NCI-H748 (cell line): ENCODE measurements around the gene TCEAL1.
A peak's percentile ranks its signal among the peaks of the same experiment; 100 is the strongest.
"Not testable (repeated sequence)": the region's sequence is repeated elsewhere in the genome, so short reads cannot be mapped to it uniquely, and the experiment has no call there.

Experiments used
- DNase-seq: peaks from one replicate; lab custom pipeline; 2025; ENCODE audit not compliant: unreplicated experiment; lab: John Stamatoyannopoulos, UW

TCEAL1 gene

DNA sequence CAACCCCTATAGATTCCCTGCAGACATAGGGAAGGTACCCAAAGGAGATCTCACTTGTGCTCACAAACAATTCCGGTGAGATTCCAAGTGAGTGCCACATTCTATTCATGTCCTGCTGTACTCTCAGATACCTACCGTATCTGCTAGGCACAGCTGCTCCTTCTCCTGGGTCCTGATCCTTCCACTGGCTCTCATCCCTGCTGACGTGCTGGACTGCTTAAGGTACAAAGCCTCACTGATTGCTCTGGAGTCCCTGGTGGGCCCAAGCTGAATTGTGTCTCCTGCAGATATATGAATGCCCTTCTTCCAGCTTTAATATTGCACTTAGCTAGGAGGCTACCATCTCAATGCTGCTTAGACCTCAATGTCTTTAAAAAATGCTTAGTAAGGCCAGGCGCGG is 2.4 kb downstream of the TCEAL1 start:
- no peak for DNase-seq

DNA sequence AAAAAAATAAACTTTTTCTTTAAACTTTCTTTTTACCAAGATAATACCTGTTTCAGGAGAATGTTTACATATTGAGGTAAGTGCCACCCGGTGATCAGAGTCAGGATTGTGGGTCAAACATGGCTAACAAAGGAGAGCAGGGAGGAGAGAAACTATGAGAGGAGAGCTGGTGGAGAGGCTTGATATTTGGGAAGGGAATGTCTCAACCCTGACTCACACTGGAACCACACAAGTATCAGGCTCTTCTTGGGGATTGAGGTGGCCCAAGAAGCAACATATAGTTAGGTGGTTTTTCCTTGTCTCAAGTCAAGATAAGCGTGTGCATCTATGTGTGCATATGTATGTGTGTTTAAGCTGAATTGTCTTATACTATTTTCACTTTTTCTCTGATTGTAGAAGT is 6.7 kb downstream of the TCEAL1 start:
- DNase-seq, result no peak

DNA sequence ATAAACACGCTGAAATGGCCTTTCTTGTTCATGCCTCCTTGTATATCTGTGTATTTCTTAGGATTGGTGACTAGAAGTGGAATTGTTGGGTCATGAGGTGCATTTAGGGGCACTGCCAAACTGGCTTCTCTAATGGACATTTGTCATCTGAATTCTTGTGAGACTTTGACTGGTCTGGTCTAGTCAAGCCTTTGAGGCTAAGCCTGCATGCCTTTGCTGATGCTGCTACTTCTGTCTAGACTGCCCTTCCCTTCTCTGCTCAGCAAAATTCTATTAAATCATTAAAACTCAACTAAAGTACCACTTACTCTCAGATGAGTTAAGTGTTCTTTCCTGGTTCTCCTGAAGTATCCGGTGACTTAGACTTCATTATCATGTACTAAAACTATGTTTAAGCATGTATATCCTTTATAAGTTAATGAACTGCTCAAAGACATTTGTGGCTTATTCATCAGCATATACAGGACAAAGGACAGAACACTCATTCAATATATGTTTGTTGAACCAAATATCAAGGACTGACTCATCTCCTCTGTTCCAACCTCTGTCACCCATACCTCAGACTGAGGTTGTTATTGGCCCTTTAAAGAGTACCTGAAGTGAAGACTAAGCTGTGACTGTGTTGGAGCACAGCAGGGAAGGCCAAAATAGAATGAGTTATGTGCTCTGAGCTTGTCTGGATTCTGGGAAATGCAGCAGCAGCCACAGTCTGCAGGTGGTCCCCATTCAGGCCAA is 9.0 kb downstream of the TCEAL1 start:
- DNase-seq, result no peak

DNA sequence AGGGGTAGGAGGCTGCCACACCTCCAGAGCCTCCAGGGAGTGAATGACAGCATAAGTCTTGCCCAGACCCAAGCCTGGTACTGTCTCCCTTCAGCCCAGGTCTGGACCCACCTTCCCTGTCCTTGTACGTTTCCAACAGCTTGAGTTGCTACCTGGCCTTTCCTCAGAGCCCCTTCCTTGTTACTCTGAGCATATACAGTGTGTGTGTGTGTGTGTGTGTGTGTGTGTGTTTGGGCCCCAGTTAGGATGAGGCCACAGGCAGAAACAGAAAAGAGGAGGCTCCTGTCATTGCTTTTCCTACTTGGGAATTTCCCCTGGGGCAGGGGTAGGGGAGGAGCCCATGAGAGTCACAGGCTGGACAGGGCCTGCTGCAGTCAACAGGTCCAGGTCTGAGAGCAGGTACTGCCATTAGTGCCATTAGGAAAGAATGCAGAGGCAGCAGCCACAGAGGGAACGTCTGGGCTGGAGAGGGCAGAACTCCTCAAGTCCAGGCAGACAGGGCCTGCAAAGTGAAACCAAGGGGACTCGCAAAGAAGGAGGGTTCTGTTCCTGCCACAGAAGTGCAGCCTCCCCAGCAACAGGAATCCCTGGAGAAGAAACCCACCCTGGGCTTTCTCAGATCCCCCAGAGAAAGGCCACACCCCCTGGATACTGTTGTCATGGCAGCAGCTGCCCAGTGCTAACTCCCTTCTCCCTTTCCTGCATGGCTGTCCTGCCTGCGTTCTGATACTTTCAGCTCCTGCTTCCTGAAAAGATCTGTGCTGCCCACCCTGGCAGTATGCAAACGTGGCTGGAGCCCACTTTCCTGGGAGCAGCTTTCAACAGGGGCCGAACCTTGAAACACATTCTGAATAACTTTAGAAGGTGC is 9.9 kb downstream of the TCEAL1 start:
- DNase-seq, result peak; percentile 56

DNA sequence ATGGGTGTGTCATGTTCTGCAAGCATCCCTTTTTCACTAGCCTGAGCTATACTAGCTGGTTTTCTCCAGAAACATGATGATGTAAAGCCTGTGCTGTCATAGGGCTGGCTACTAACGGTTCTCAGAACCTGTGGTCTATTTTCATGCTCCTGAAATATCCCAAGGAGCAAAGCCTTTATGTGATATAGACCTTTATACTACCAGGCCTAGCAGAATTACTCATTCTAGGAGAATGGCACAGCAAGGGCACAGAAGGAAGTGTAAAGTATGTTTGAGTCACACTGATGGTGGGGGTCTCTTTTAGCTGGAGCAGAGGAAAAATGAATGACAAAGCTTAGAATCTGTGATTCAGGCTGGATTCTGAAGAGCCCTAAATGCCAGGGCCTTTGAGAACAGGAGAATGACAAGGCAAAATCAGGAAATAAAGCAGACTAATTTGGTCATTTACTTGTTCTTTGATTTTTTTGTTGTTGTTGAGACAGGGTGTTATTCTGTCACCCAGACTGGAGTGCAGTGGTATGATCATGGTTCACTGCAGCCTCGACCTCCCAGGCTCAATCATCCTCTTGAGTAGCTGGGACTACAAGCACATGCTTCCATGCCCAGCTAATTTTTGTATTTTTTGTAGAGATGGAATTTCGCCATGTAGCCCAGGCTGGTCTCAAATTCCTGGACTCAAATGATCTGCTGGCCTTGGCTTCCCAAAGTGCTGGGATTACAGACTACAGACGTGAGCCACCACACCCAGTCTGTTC is 11.8 kb downstream of the TCEAL1 start:
- no peak for DNase-seq

DNA sequence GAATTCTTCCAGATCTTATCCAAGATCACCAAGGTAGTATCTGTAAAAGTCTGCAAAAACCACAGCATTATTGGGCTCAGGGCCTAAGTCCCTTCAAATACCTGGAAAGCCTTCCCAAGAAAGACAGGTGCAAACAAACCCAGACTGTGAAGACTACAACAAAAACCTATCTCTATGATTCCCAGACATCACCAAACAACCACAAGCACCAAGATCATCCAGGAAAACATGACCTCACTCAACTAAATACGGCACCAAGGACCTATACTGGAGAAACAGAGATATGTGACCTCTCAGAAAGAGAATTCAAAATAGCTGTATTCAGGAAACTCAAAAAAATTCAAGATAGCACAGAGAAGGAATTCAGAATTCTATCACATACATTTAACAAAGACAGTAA is 15.3 kb downstream of the TCEAL1 start:
- no peak for DNase-seq

DNA sequence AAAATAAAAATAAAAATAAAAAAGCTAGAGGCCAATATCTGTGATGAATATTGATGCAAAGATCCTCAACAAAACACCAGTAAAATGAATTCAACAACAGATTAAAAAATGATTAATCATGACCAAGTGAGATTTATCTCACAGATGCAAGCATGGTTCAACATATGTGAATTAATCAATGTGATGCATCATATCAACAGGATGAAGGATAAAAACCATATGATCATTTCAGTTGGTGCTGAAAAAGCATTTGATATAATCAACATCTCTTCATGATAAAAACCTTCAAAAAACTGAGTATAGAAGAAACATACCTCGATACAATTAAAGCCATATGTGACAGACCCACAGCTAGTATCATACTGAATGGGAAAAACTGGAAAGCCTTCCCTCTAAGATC is 18.9 kb downstream of the TCEAL1 start:
- DNase-seq, result no peak

DNA sequence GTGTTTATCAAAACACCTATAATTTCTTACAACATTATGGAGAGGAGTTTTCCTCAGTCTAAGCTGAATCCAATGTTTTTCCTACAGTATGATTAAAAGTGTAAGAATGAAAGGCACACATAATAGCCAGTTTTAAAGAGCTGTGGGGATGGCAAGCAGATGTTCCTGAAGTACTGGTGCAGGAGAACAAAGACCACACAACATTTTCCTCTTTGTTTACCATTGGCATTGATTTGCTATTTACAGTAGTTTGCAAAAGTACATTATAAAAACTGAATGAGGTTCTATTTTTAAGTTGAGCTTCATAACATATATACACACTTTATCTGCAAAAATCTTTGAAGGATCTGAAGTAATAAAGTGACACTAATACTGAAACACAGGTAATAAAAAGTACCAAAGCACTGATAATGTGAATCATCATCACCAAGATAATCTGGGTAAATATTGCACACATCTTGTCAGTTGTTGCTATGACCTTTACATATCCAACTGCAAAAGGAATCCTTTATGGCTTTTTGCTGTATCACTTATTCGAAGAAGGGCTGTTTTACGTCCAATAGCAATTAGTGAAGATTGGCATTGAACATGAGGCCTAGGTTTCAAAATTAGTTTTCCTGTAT is 22.5 kb downstream of the TCEAL1 start:
- peak; percentile 9 for DNase-seq

DNA sequence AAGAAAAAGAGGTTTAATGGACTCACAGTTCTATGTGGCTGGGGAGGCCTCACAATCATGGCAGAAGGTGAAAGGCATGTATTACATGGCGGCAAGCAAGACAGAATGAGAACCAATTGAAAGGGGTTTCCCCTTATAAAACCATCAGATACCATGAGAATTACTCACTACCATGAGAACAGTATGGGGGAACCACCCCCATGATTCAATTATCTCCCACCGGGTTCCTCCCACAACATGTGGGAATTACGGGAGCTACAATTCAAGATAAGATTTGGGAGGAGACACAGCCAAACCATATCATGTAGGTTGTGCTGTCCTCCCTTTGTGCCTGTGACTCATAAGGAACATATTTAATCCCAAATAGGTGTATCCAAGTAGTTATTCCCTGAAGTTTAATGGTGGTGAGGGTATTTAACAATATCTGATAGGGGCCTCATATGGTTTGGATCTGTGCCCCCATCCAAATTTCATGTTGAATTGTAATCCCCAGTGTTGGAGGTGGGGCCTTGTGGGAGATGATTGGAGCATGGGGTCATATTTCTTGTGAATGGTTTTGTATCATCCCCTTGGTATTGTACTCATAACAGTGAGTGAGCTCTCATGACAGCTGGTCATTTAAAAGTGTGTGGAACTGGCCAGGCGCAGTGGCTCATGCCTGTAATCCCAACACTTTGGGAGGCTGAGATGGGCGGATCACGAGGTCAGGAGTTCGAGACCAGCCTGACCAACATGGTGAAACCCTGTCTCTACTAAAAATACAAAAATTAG is 26.6 kb downstream of the TCEAL1 start:
- not testable (repeated sequence) for DNase-seq

DNA sequence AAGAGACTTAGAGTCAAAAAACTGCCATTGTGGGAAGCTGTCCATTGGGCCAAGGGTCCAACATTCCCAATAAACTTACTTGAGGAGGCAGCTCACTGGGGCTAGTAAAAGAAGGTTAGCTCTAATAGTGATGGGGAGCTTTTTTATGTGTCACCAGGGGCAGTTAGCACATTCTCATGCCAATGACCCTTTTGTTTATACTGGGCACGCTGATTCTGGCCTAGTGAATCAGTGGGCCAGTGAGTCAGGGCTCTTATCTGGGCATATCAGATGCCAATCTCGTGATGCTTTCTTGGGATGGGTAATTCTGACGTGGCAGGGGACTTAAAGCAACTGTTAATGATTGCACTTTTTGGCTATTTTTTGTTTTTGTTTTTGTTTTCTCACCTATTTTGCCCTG is 27.8 kb downstream of the TCEAL1 start:
- DNase-seq, result no peak

DNA sequence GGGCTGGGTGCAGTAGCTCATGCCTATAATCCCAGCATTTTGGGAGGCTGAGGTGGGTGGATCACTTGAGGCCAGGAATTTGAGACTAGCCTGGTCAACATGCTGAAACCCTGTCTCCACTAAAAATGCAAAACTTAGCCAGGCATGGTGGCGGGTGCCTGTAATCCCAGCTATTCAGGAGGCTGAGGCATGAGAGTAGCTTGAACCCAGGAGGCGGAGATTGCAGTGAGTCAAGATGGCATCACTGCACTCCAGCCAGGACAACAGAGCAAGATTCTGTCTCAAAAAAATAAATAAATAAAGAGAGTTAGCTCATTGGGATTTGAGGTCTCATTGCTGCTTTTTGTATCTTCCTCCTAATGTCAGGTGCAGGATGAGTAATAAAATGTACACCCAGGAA is 28.3 kb downstream of the TCEAL1 start:
- DNase-seq, result not testable (repeated sequence)

DNA sequence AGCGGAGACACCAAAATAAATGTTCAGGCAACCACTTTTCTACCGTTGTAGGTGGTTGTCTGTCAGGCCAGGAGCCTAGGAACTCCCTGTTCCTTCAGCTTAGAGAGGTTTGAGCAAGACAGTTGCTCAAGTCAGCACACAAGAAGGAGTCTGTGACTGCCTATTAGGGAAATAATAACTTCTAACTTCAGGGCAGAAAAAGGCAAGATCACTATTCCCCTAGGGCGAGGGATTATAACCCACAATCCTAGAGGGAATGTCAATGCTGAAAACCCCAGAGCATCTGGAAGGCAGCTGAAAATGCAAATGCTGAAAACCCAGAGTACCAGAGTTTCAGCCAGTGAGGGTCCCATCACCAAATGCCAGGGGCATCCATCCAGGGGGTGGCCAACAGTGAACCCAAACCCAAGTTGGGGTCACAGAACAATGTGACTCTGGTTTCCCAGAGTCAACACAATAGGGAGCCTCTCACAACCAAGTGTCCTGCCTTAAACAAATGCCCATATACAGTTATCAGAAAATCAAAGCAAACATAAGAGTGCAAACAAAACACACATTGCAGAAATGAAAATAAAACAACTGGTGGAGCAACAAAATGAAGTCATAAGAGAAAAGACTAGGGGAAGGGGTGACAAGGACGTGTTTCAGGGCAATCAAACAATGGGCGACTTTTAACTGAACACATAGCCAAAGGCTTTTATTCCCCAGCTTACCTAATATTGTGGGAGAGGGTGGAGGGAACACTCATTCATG is 30.1 kb downstream of the TCEAL1 start:
- DNase-seq, result no peak

DNA sequence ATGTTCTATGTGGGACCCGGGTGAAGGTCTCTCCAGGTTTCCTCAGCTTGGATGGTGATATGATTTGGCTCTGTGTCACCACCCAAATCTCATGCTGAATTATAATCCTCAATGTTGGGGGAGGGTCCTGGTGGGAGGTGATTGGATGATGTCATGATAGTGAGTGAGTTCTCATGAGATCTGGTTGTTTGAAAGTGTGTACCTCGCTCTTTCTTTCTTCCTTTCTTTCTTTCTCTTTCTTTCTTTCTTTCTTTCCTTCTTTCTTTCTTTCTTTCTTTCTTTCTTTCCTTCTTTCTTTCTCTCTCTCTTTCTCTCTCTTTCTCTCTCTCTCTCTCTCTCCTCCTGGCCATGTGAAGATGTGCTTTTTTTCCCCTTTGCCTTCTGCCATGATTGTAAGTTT is 30.7 kb downstream of the TCEAL1 start:
- not testable (repeated sequence) for DNase-seq

DNA sequence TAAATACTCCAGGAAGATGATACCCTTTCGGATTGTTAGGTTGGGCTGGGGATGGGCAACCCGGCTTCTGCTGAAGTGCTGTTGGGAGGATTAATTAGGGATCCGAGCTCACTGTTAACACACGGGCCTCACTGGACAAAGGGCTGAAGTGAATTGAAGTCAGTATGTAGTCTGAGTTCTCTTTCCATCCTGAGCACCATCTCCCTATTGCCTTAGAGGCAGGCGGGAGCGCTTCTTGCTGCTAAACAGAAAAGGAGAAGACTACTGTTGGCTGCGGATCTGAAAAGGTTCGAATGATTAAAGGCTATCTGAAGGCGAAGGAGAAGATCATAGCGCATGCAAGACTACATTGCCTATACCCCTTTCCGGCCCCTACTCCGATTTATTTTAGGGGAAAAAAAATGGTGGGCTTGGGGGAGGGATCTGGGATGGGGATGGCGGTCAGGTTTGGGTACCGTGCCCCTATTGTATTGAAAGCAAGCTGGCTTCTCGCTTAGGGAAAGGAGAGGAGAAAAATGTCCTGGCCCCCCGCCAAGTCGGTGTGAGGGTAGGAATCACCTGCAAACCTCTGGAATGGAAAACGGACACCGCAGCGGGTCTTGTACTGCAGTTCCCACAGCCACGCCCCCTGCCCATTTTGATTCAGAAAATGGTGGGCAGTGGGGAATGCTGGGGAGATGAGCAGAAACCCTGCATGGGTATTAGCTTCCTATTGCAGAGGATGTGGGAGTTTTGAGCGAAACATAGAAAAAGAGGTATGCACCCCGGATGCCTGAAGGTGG is 35.4 kb downstream of the TCEAL1 start:
- DNase-seq, result no peak

DNA sequence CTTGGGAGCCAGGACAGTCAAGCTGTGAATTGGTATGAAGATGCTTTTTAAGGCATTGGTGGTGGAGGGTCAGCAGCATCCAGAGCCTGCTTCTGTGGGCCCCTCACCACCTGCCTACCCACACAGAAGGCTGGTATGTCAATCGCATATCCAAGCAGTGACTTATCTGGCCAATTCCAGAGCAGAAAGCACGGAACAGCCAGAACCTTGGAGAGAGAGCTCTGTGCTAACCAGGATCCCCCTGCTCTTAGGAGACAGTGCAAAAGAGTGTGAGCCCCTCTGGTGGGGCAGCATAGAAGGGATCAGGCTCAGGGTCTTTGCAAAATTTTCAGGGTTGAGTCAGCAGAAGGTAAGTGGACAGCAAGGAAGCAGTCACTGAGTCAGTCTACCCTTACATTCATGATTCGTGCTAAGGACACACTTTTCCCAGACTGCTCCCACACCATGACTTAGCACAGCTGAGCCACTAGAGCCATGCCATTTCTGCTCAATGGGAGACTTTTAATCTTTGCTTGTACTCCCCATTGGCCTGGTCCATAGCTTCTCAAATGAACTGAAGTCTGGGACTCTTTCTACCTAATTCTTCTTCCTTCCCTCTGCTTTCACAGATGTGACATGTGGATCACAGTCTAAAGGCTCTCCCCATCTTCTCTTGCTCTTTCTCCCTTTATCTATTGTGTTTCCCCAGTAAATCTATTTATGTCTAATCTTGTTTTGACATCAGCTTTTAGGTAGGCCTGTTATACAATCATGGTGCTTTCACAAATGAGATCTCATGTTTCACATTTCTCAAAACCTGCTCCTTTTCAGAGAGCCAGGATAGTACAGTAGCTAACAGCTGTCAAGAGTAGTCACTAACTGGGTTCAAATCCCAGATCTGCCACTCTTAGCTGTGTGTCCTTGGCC is 37.7 kb downstream of the TCEAL1 start:
- no peak for DNase-seq

DNA sequence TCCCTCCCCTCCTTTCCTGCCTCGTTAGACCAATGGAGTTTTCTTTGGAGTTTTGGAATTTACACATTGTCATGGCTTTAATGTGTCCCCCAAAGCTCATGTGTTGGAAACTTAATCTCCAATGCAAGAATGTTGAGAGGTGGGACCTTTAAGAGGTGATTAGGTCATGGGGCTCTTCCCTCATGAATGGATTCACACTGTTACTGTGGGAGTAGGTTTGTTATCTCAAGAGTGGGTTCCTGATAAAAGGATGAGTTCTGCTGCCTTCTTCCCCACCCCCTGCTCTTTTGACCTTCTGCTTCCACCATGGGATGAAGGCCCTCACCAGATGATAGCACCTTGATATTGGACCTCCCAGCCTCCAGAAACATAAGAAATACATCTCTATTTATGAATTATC is 41.0 kb downstream of the TCEAL1 start:
- DNase-seq, result no peak

DNA sequence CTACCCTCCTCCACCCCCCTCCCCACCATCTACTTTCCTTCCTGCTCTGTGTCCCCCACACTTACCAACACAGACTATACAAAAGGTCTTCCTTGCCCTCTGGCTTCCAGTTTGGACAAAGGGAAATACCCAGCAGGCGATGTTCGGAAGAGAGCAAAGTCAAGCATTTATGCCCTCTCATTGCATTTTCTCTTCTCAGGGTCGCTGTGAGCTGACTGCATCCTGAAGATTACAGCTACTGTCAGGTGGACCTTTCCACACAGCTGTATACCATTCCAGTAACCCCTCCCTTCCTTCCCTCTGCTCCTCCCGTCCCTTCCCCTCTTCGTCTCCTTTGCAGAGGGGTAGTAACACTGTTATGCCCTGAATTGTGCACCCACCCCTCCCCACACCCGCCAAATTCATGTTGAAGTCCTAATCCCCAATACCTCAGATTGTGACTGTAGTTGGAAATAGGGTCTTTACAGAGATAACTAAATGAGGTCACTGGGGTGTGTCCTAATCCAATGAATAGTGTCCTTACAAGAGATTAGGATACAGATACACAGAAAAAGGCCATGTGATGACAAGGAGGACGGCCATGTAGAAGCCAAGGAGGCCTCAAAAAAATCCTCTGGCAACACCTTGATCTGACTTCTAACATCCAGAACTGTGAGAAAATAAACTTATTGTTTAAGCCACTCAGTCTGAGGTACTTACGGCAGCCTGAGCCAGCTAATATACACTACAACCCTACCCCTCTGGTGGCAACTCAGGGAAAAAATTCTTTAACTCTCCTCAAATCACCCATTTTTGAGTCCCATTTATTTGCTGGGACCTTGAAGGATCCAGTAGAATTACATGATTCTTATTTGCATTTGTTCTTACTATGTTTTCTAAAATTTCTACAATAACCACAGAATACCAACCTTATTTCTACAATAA is 46.0 kb downstream of the TCEAL1 start:
- no peak for DNase-seq
